ENCODE data around the gene VAX1. TPM values are rescaled to one million over a fixed set of nuclear protein-coding genes. Genes with fewer than 3 reads are reported as not detected.
A peak's percentile ranks its signal among the peaks of the same experiment; 100 is the strongest.
"Not testable (repeated sequence)": the region's sequence is repeated elsewhere in the genome, so short reads cannot be mapped to it uniquely, and the experiment has no call there.

The VAX1 gene
- total RNA-seq (not detected), polyA plus RNA-seq (not detected)

- Mint-ChIP-seq H3K27ac (peak within 1 kb of the TSS in 1 of 8 donors; percentile 60), H3K9me3 (peaks cover 0 to 11% (median 3%) of the 10 kb centered on the region in 5 donors), H3K4me1 (peaks cover 8 to 30% (median 9%) of the 10 kb centered on the region in 3 donors), H3K27me3 (peaks cover 57 to 68% of the 10 kb centered on the region in 2 donors), H3K36me3 (no peaks in the 10 kb centered on the region), H3K4me3 (peak within 1 kb of the TSS in 2 of 7 donors; percentile 29 to 70)
- Histone ChIP-seq H3K4me1 (ENCODE audit: insufficient read depth, low read length) (no peaks in the 10 kb centered on the region), H3K27ac (ENCODE audit: low read depth, low read length) (no peak within 1 kb of the TSS), H3K9me3 (ENCODE audit: low read length) (no peaks in the 10 kb centered on the region), H3K36me3 (ENCODE audit: insufficient read depth, low read length) (no peaks in the 10 kb centered on the region), H3K27me3 (ENCODE audit: insufficient read depth, low read length, poor library complexity, severe bottlenecking) (peaks cover 28% of the 10 kb centered on the region), H3K4me3 (ENCODE audit: low read length) (no peak within 1 kb of the TSS)
- ChIA-PET POLR2A (no interaction called here), CTCF (no interaction called here)
- no peak for DNase-seq
Measured at GRCh38 chr10:117137911-117138642, at the start of gene VAX1. VAX1 (minus strand) TSS chr10:117138270; CDS start chr10:117138056, 214 bp downstream.

DNA sequence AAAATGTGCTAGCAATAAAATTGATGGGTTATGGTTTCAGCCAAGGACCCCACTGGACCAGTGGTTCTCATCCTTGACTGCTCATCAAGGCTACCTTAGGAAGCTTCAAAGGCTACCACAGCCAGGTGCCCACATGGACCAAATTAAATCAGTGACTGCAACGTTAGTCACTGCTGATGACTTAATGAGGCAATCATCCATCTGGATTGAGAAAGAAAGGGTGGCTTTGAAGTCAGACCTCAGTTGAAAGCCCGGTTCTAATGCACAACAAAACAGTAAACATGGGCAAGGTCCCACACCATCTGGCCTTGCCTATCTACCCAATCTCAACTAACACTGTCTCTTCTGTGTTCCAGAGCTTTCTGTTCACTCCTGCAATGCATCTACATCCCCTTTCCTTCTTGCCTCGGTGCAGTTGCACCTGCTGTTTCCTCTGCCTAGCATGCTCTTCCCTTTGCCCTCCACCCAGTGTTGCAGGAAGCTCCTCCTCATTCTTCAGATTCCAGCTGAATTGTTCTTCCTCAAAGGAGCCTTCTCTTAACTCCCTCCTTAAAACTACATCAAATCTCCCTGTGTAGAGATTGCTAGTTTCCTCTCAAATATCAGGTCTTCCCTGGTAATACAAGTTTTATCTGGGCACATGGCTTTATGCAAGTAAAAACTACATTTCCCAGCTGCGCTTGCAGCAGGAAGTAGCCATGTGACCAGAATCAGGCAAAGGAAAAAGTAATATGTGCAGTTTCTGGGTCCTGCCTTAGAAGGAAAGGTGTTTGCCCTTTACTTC lies 49.0 kb upstream of the VAX1 start:
- Mint-ChIP-seq H3K4me3 (no peak overlapping the region), H3K9me3 (peaks cover 7 to 13% (median 9%) of the 10 kb centered on the region in 5 donors), H3K36me3 (peaks cover 0 to 7% (median 0%) of the 10 kb centered on the region in 3 donors), H3K4me1 (no peaks in the 10 kb centered on the region), H3K27me3 (peaks cover 12 to 13% of the 10 kb centered on the region in 2 donors), H3K27ac (no peak overlapping the region)
- CTCF ChIA-PET = interaction anchor here (0.8 to 2.4 kb wide), 4 partner anchors 10 to 30 kb away, joined by 3 to 11 read pairs (median 4); partner anchors contain the start of gene KCNK18
- POLR2A ChIA-PET = no interaction called here
- no peak overlapping the region for H3K27ac ChIP-seq (ENCODE audit: low read depth, low read length)
- no peaks in the 10 kb centered on the region for H3K9me3 ChIP-seq (ENCODE audit: low read length)
- H3K4me3 ChIP-seq (ENCODE audit: low read length) = no peak overlapping the region
- H3K27me3 ChIP-seq (ENCODE audit: insufficient read depth, low read length, poor library complexity, severe bottlenecking) = peaks cover 4% of the 10 kb centered on the region
- H3K4me1 ChIP-seq (ENCODE audit: insufficient read depth, low read length) = no peaks in the 10 kb centered on the region
- DNase-seq = no peak
- no peaks in the 10 kb centered on the region for H3K36me3 ChIP-seq (ENCODE audit: insufficient read depth, low read length)

DNA sequence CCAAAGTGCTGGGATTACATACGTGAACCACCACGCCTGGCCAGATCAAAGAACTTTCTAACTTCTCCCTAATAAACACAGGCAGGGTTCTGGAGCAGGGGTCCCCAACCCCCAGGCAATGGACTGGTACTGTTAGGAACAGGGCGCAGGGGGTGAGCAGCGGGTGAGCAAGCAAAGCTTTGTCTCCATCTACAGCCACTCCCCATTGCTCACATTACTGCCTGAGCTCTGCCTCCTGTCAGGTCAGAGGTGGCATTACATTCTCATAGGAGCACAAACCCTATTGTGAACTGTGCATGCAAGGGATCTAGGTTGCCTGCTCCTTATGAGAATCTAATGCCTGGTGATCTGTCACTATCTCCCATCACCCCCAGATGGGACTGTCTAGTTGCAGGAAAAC lies 47.7 kb upstream of the VAX1 start:
- H3K36me3 ChIP-seq (ENCODE audit: insufficient read depth, low read length); H3K27ac Mint-ChIP-seq; DNase-seq; H3K4me3 ChIP-seq (ENCODE audit: low read length); H3K27me3 ChIP-seq (ENCODE audit: insufficient read depth, low read length, poor library complexity, severe bottlenecking); H3K27ac ChIP-seq (ENCODE audit: low read depth, low read length); POLR2A ChIA-PET; H3K4me1 ChIP-seq (ENCODE audit: insufficient read depth, low read length); H3K4me3 Mint-ChIP-seq; H3K9me3 ChIP-seq (ENCODE audit: low read length); H3K36me3 Mint-ChIP-seq; H3K4me1 Mint-ChIP-seq: not testable (repeated sequence)
- peaks cover 12 to 15% of the 10 kb centered on the region in 2 donors for H3K27me3 Mint-ChIP-seq
- CTCF ChIA-PET = interaction anchor here (1.6 to 2.4 kb wide), 2 partner anchors 11 kb away, joined by 3 to 11 read pairs; partner anchors contain the start of gene KCNK18
- peaks cover 7 to 13% (median 9%) of the 10 kb centered on the region in 5 donors for H3K9me3 Mint-ChIP-seq

DNA sequence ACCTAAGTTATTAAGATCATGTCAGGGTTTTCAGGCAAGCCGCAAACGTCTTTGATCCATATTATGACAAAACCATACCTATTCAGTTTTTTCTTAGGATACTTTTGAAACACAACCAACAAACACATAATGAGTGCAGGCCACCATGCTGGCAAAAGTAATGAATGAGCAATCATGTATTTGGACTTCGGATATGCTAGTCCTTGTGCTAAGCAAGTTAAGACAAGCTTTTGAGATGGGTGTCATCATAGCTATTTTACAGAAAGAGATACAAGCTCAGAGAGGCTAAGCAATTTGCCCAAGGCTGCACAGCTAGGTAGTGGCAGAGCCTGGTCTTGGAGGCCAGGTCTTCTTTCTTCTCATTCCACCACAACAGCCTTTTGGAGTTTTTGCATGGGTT lies 46.8 kb upstream of the VAX1 start:
- CTCF ChIA-PET = interaction anchor here (0.9 kb wide), 1 partner anchor 9 kb away, joined by 7 read pairs; no protein-coding TSS in a partner anchor
- POLR2A ChIA-PET = no interaction called here

DNA sequence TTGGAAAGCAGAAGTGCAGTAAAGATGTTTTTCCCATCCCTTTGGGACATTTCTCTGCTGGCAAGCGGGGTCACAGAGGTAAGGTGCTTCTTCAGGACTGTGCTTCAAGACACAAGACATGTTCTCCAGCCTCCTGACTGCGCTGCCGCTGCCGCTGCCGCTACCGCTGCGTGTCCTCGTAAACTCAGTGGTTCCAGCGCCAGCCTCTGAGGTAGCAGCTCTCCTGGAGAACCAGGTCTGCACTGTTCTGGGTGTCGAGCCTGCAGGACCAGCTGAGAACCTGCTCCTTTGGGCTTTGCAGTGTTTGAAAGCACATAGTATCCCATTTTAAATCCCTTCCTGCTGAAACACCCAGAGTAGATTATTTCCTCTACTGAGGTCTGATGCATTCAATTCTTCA lies 46.2 kb upstream of the VAX1 start:
- peaks cover 12 to 25% of the 10 kb centered on the region in 2 donors for H3K27me3 Mint-ChIP-seq
- H3K4me1 Mint-ChIP-seq = no peaks in the 10 kb centered on the region
- H3K4me3 ChIP-seq (ENCODE audit: low read length) = no peak overlapping the region
- peak overlapping the region in 1 of 7 donors; percentile 41 for H3K4me3 Mint-ChIP-seq
- peaks cover 0 to 7% (median 0%) of the 10 kb centered on the region in 3 donors for H3K36me3 Mint-ChIP-seq
- no peak overlapping the region for H3K27ac ChIP-seq (ENCODE audit: low read depth, low read length)
- ChIA-PET POLR2A (no interaction called here), CTCF (interaction anchor here (0.9 to 1.5 kb wide), 2 partner anchors 9 kb away, joined by 6 to 7 read pairs; no protein-coding TSS in a partner anchor)
- H3K4me1 ChIP-seq (ENCODE audit: insufficient read depth, low read length) = no peaks in the 10 kb centered on the region
- DNase-seq = no peak
- H3K9me3 Mint-ChIP-seq = peaks cover 3 to 9% (median 5%) of the 10 kb centered on the region in 5 donors
- peaks cover 4% of the 10 kb centered on the region for H3K27me3 ChIP-seq (ENCODE audit: insufficient read depth, low read length, poor library complexity, severe bottlenecking)
- no peaks in the 10 kb centered on the region for H3K9me3 ChIP-seq (ENCODE audit: low read length)
- H3K27ac Mint-ChIP-seq = no peak overlapping the region
- no peaks in the 10 kb centered on the region for H3K36me3 ChIP-seq (ENCODE audit: insufficient read depth, low read length)

More for the DNA sequence above, 46.8 kb upstream of the VAX1 start:
- Mint-ChIP-seq H3K4me3 (no peak overlapping the region), H3K36me3 (peaks cover 0 to 7% (median 0%) of the 10 kb centered on the region in 3 donors), H3K9me3 (peaks cover 6 to 12% (median 8%) of the 10 kb centered on the region in 5 donors), H3K27me3 (peaks cover 12 to 25% of the 10 kb centered on the region in 2 donors), H3K4me1 (no peaks in the 10 kb centered on the region), H3K27ac (no peak overlapping the region)
- Histone ChIP-seq H3K9me3 (ENCODE audit: low read length) (no peaks in the 10 kb centered on the region), H3K36me3 (ENCODE audit: insufficient read depth, low read length) (no peaks in the 10 kb centered on the region), H3K27ac (ENCODE audit: low read depth, low read length) (no peak overlapping the region), H3K27me3 (ENCODE audit: insufficient read depth, low read length, poor library complexity, severe bottlenecking) (peaks cover 4% of the 10 kb centered on the region), H3K4me1 (ENCODE audit: insufficient read depth, low read length) (no peaks in the 10 kb centered on the region), H3K4me3 (ENCODE audit: low read length) (no peak overlapping the region)
- no peak for DNase-seq

DNA sequence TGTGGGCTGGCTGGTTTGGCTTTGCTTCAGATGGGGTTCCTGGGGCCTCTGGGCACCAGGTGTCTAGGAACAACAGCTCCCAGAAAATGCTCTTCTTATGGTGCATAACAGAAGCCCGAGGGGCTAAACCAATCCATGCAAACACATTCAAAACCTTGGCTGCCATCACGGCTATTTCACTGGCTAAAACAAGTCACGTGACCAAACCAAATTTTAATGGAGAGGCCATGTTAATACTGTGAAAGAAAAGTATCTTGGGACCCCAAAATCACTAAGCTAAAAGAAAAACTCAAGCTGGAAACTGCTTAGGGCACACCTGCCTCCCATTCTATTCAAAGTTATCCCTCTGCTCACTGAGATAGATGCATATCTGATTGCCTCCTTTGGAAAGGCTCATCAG lies 40.1 kb upstream of the VAX1 start:
- Histone ChIP-seq H3K36me3 (ENCODE audit: insufficient read depth, low read length) (no peaks in the 10 kb centered on the region), H3K4me1 (ENCODE audit: insufficient read depth, low read length) (peaks cover 14% of the 10 kb centered on the region), H3K27ac (ENCODE audit: low read depth, low read length) (no peak overlapping the region), H3K4me3 (ENCODE audit: low read length) (no peak overlapping the region), H3K27me3 (ENCODE audit: insufficient read depth, low read length, poor library complexity, severe bottlenecking) (peaks cover 3% of the 10 kb centered on the region), H3K9me3 (ENCODE audit: low read length) (no peaks in the 10 kb centered on the region)
- H3K4me3 Mint-ChIP-seq = no peak overlapping the region
- H3K27me3 Mint-ChIP-seq = peaks cover 4 to 35% of the 10 kb centered on the region in 2 donors
- no peak for DNase-seq
- POLR2A ChIA-PET = no interaction called here
- H3K36me3 Mint-ChIP-seq = no peaks in the 10 kb centered on the region
- CTCF ChIA-PET = interaction anchor here (1.0 to 2.7 kb wide), 3 partner anchors 10 to 382 kb away, joined by 5 to 8 read pairs (median 5); no protein-coding TSS in a partner anchor
- H3K9me3 Mint-ChIP-seq = no peaks in the 10 kb centered on the region
- peaks cover 12 to 19% (median 18%) of the 10 kb centered on the region in 3 donors for H3K4me1 Mint-ChIP-seq
- no peak overlapping the region for H3K27ac Mint-ChIP-seq

DNA sequence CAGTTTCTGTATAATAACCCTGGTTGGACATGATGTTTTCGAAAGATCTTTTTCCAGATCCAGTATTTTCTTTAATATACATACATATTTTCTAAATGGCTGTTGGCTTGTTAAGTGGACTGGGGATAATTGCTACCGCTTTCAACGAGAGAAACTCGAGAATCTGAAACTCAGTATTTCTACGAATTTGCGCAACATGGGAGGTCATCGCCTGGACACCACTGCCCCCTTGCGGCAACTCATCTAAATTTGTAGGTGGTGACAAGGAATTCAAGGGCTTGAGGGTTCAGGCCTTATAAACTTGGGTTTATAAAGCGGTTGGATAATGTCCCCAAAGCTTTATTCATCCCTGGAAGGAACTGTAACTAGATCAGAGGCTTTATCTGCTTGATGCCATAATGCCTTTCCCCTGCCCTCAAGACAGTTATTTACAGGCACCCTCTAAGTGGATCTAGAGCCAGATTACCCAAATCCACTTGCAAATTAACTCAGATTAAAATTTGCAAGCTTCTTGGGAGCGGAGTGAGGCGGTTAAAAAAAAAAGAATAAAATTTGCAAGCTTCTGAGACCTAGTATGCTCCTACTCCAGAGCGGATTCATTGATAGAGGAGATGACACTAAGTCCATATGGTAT lies 37.9 kb upstream of the VAX1 start:
- H3K9me3 ChIP-seq (ENCODE audit: low read length) = no peaks in the 10 kb centered on the region
- DNase-seq = peak; percentile 40 to 72 (median 54)
- no peaks in the 10 kb centered on the region for H3K36me3 ChIP-seq (ENCODE audit: insufficient read depth, low read length)
- peaks cover 7 to 41% of the 10 kb centered on the region in 2 donors for H3K27me3 Mint-ChIP-seq
- POLR2A ChIA-PET = no interaction called here
- H3K36me3 Mint-ChIP-seq = peaks cover 0 to 1% (median 0%) of the 10 kb centered on the region in 3 donors
- no peaks in the 10 kb centered on the region for H3K9me3 Mint-ChIP-seq
- H3K27ac ChIP-seq (ENCODE audit: low read depth, low read length) = no peak overlapping the region
- CTCF ChIA-PET = interaction anchor here (0.9 to 3.7 kb wide), 13 partner anchors 9 to 494 kb away, joined by 3 to 26 read pairs (median 7); no protein-coding TSS in a partner anchor
- peaks cover 14% of the 10 kb centered on the region for H3K4me1 ChIP-seq (ENCODE audit: insufficient read depth, low read length)
- peaks cover 12 to 19% (median 18%) of the 10 kb centered on the region in 3 donors for H3K4me1 Mint-ChIP-seq
- H3K4me3 ChIP-seq (ENCODE audit: low read length) = peak overlapping the region; percentile 59
- peak overlapping the region; percentile 83 to 94 (median 91) for H3K4me3 Mint-ChIP-seq
- H3K27me3 ChIP-seq (ENCODE audit: insufficient read depth, low read length, poor library complexity, severe bottlenecking) = peaks cover 5% of the 10 kb centered on the region
- peak overlapping the region in 6 of 8 donors; percentile 44 to 82 (median 74) for H3K27ac Mint-ChIP-seq
